ENCODE results near the gene LAMA3.

Gene LAMA3

DNA sequence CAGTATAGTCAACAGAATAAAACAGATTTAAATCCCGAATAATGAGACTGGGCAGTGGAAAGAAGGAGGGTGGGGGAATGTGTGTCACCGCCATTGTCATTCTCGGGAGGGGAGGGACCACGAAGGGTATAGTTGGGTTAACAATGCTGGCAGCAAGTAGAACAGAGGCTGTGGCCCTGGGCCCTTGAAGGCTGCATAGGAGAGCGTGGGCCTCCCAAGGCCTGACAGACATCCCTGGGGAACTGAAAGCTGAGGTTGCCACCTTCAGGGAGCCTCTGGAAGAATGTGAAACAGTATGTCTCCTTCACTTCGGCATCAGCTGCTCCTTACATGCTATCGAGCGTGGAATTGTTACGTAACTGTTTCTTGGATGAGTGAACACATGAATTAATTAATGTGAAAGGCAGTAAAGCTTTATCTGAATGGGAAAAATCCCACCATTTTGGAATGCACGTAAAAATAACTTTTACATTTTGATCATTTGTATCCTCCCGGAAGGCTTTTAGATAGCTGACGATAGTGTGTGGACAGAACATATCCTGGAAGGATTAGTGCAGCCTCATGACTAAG lies 232.5 kb downstream of the LAMA3 start:
- DNase-seq, result no peak

DNA sequence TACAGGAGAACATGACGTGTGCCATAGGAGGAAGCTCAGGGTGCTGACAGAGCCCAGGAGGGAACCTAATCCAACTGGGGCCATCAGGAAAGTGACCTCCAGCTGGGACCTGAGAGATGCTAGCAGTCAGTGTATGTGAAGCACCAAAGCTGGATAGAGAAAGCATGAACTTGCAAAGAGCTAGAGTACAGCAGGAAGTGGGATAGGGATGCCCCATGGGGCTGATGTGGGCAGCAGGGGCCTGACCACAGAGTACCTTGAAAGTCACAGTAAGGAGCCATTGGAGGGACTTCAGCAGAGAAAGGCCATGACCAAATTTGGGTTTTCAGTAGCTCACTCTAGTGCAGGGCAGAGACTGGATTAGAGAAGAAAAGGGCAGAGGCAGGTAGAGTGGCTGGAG lies 233.7 kb downstream of the LAMA3 start:
- DNase-seq, result no peak

DNA sequence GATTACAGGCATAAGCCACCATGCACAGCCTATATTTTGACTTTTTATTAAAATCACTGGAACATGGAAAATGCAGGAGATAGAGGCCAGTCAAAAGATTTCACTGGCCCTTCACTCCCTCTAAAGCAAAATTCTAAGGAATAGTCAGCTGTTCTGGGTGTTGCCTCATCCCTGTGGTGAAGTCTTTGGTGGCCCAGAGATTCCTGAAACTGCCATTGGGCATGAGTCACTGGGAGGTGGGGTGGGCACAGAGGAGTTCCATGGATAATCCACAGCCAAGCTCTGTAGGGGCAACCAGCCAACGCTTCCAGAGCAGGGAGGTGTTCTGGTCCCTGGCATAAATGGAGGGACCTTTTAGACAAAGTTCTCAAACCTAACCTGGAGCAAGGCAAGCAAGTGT lies 235.6 kb downstream of the LAMA3 start:
- peak; percentile 51 for DNase-seq

DNA sequence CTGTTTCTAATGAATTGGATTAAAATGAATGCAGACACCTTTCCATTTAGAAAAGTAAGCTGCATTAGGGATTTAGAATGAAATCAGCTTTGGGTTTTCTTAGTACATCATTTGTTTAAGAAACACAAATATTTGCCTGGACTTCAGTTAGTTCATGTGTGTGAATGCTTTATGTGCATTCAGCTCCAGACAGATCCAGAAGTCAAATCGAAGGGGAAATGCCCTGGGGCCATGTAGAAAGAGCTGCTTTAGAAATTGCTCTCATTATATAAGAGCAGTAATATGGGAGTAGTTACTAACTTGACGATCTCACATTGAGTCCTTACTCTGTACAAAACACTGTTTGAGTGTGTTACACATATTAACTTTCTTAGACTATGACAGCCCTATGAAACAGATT lies 237.3 kb downstream of the LAMA3 start:
- DNase-seq, result no peak

DNA sequence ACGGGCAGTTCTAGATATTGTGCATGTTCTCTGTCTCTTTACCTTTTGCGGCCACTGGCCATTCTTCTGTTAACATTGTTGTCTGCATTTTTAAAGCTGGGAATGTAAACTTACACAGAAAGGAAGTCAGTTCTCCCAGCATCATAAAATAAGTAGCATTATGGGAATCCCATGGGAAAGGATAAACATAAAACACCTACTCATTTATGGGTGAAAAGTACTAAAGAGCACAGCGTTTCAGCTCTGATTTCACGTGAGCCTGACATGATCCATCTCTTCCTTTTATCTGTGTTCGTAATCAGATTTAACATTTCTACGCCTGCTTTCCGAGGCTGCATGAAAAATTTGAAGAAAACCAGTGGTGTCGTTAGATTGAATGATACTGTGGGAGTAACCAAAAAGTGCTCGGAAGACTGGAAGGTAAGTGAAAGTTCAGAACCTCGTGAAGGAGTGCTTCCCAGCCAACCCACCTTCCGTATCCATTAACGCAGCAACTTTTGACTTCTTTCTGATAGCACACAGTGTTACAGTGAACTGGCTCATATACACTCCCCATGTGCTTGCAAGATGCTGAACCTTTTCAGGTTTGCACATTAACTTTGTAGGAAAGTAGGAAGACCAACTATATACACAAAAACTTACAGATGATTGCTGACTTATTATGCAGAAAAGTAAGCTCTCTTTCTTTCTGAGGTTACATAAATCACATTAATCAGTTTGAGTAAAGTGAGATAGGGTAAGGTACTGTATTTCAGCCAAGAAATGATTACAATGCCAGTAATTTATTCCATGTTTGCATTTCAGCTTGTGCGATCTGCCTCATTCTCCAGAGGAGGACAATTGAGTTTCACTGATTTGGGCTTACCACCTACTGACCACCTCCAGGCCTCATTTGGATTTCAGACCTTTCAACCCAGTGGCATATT lies 238.8 kb downstream of the LAMA3 start:
- DNase-seq, result peak; percentile 8

DNA sequence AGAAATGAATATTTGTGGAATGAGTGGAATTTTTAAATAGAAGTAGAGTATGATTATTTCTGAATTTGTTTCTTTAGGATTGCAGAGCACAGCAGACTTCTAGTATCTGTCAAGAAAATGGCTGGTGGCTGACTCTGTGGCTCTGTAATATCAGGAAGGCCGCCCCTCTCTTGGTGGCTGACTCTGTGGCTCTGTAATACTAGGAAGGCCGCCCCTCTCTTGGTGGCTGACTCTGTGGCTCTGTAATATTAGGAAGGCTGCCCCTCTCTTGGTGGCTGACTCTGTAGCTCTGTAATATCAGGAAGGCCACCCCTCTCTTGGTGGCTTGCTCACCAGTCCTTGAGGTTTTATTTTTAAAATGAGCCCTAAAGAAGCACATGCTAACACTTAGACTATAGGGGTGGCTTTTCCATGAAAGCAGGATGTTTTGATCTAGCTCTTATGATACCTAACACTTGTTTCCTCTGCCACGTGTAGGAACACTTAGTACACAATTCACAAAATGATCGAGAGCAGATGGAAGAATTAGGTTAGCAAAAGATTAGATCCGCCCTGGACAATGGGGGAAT lies 240.2 kb downstream of the LAMA3 start:
- no peak for DNase-seq

DNA sequence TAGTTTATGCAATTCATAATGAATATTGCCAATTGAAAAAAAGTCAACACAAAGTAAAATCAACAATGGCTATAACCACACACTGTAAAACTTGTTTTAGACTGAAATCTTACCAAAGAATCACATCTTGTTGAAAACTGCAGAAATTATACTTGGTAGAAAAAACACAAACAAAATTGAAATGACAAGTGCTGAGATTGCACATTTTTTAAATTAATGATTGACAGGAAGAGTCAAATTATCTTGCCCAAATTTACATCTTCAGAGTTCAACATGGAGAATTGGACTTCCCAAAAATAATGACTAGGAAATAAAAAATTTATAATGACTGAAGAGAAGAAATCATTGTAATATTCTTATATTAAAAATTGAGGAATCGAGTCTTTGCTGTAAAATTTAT lies 240.7 kb downstream of the LAMA3 start:
- DNase-seq, result no peak

DNA sequence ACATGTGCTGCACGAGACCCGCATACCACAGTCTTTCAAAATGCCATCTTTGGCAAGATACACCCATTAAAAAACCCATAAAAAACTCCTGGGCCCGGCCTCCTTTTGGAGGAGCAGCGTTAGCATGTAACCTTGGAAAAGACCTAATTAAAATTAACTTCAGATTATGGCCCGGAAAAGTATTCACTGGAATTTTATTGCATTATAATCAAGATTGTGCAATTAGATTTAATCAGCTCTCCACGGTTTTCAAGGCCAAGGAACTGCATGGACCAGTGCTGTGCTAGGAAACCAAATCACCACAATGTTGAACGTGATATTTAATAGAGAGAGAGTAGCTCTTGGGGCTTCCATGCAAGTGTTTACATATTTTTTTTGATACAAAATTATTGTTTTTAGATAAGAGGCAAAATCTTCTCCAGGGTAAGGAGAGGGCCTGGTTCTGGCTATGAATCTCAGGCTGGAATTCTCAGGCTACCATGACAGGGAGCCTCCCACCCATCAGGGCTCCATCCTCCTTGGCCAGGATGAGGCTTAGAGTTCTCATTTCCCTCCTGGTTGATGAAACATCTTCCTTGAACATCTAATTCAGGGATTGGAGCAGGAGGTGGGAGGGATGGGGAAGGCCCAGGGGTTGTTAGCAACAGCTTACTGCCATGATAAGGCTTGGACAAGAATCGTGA lies 243.3 kb downstream of the LAMA3 start:
- DNase-seq, result no peak

DNA sequence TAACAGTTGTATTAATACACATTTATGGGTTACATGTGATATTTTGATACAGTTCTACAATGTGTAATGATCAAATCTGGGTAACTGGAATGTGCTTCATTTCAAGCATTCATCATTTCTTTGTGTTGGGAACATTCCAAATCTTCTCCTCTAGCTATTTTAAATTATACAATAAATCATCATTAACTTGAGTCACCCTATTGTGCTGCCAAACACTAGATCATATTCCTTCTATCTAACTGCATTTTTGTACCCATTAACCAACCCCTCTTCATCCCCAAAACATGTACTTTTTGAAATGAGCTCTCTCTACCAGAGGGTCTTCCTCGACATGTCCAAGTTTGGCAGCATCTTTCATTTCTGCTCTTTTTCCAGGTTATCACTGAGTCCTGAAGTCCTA lies 244.2 kb downstream of the LAMA3 start:
- peak; percentile 73 for DNase-seq

DNA sequence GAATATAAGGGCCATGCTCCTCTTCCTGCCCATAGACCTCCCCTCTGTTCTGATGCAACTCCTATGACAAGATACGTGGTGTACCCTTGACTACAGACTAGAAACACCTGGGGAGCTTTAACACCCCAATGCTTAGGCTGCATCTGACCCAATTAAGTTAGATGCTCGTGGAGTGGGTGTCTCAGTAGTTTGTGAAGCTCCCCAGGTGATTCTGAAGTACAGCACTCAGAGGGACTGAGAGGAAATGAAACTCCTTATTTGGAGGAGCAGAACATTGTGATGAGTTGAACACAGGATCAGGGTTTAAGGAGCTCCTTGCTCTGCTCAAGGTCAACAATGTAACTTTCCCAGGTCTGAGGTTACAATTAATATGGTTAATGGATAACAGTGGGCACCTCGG lies 245.0 kb downstream of the LAMA3 start:
- no peak for DNase-seq

DNA sequence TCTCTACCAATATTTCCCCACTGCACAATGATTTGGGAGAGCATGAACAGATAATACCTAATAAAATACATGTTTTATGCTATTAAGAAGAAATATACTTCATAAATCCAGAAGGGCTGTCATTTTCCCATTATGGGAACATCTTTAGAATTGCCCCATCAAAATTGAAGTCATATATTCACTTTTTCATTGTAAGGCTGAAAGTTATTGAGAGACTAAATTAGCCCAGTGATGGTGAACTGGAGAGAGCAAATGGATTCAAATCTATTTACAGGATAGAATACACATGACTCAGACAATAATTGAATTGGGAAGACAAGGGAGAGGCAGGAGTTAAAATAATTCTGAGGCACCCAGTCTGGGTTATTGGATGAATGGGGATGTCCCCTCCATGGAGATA lies 245.6 kb downstream of the LAMA3 start:
- no peak for DNase-seq

DNA sequence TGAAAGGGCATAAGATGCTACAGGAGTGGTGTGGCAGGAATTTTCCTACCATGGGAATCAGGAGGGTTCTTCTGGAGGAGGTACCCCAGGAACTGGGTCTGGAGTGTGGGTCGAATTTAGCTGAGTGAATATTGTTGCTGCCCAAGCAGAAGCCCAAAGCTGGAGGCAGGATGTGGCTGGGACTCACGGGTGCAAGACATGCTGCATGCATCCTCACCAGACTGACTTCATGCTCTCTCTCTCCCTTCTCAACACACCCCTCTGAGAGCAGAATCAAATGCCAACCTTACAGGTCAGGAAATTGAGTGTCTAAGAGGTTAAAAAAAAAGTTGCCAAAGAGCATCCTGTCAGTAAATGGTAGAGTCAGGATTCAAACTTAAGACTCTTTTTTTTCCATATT lies 246.6 kb downstream of the LAMA3 start:
- DNase-seq, result no peak

DNA sequence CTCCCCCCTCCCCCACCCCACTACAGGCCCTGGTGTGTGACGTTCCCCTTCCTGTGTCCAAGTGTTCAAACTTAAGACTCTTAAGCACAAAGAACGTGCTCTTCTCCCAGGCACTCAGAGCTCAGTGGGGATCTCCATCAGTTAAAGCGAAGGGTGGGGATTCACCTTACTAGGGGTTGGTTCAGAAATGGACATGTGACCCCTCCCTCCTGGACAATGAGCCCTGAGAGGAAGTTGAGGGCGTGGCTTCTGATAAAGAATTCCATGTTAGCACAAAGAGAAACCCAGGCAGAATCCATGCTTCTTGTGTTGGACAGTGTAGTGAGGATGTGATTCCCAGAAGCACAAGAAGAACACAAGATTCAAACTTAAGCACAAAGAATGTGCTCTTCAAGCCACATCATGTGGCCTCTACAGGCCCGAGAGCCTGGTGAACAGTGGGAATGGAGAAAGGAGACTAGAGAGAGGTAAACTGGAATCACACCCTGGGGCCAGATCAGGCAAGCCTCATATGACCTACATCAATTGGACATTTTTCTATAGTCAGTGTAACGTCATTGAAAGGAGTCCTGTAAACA lies 247.2 kb downstream of the LAMA3 start:
- no peak for DNase-seq

DNA sequence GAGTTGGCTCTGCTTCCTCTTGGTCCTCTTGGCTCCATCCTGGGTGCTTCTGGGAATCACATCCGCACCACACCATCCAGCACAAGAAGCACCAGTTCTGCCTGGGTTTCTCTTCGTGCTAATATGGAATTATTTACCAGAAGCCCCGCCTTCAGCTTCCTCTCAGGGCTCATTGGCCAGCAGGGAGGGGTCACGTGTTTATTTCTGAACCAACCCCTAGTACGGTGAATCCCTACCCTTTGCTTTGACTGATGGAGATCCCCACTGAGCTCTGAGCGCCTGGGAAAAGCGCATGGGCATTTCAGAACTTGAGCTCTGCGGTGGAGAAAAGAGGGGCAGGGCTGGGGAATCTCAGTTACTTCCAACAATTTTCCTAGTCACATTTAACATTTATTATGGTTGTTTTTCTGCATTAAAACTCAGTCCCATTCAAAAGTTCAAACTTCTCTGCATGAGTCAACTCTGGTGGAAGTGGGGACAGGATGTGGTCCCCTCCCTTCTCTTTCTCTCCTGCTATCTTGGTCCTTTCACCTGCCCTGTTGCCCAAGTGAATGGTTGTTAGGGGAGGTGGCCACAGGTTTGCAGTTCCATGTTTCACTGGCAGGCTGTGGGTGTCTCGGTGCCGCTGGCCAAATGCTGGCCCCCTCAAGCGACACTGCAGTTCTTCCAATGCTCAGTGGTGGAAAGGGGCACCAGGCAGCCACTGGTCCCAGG lies 248.9 kb downstream of the LAMA3 start:
- DNase-seq, result no peak

DNA sequence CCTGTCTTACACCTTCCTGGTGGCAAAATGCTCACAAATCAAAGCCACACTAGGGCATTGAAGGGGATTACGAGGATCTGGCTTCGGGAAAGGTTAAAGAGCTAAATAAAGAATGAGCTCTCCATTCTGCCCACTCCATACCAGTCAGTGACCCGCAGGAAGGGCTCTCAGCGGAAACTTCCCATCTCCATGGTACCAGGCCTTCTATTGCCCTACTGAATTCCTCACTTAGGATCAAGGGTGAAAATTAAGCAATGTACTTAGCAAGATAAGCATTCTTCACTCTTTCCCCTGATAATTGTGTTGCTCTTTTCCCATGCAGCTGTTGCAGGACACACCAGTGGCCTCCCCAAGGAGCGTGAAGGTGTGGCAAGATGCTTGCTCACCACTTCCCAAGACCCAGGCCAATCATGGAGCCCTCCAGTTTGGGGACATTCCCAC lies 249.7 kb downstream of the LAMA3 start:
- no peak for DNase-seq

DNA sequence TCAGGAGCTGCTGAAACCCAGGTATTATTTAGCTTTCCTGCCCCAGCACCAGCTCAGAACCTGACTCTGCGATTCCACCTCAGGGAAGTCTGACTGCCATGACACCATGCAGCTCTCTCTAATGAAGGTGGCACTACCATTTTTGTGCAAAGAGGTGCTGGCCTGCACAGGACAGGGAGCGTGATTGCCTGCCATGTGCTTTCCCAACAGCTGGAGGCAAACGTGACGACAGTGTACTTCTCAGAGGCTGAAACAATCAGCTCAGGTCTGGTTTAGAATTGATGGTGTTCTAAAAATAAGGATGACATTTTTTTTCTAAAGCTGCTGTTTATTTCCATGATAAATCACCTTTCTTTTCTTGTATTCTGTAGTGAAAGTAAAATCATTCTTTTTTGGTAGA lies 250.1 kb downstream of the LAMA3 start:
- no peak for DNase-seq

DNA sequence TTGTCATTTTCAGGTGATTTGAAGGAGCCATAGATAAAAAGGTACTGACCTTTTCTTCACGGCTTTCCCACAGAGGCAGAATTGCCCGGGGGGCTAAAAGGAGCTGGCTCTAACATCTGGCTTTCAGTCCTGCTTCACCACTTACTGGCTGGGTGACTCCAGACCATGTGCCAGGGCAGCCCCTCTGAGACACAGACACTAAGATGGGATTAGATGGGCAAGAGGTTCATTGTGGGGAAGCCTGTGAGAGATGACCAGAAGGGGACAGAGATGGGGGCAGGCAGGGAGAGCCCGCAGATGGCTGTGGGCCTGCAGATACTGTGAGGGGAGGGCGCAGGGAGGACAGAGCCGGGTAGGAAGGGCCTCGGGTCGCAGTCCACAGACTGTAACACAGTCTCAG lies 250.6 kb downstream of the LAMA3 start:
- DNase-seq, result no peak

DNA sequence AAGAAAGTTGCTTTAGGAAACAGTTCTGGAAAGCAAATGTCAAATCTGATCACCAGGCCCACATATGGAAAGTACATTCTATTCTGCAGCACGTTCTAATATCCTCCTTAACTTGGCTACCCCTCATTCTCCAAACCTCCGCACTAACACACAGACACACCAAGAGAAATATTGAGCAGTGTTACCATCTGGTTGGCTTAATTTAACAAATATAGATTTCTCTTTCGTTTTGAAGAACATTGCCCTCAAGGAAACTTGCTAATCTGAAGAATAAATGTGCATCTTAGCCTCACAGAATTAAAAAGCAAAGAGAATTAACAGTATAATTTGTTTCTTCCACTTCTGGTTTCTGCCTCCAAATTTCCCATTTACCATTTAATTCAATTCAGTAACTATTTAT lies 252.5 kb downstream of the LAMA3 start:
- DNase-seq, result no peak

DNA sequence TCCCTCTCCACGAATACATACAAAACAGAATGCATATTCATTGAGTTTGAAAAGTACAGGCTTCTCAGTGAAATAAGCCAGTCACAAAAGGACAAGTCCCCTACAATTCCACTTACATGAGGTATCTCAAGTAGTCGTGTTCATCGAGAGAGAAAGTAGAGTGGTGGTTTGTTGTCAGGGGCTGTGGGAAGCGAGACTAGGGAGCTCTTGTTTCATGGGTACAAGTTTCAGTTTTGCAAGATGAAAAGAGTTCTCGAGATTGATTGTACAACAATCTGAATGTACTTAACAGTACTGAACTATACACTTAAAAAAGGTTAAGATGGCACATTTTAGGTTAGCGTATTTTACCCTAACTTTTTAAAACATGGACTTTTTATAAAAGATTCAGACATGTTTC lies 253.9 kb downstream of the LAMA3 start:
- DNase-seq, result no peak

DNA sequence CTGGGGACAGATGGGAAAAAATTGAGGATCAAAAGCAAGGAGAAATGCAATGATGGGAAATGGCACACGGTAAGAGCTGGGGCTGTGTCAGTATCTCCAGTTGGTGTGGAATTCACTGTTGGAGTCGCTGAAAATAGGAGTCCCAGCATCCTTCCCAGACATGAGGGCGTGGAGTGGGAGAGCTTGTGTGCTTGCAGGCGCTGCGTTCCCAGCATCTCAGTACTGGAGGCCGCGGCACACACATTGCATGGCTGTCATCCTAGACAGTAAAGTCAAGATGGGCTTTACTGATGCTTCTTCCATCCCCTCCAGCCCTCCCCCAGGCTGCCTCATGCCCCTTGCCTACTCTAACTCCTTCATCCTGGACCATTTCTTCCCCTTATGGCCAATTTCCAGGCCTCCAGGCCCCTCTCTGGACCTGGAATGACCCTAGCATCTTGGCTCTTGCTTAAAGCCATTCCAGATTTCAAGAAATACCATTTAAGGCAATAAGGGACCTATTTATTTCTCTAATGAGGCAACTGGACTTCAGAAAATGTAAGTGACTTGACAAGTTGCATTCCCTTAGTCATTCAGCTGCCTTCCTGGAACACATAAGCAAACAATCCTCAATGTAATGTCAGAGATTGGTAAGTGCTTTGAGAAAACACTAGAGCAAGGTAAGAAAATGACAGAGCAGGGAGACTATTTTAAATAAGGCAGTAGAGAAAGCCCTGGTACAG lies 254.8 kb downstream of the LAMA3 start:
- DNase-seq, result peak; percentile 57

DNA sequence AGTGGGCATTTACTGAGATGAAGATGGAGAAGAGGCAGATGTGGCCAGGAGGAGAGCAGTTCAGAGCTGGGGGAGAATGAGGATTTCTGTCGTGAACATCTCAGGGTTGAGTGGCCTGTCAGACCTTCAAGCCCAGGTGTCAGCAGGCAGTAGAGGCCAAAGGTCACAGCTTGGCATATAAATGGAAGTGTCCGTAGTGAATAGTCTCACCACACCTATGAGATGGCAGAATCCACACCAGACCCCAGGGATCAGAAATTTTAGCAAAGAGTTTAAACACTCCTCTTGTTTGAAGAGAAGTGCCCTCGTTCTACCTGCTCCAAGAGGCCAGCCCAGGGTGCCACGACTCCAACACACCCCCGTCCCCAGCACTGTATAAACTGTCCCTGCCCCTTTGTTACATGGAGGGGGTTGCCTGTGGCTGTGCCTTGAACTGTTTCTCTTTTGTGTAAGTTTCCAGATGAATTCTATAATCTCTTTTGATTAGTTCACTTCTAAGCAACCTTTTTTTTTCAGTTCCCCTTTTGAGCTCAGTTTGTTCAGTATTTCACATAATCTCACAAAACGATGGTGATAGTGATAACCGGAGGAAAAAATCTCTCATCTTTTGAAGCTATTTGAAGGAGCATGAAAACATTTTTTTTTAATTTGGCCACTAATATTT lies 256.3 kb downstream of the LAMA3 start:
- no peak for DNase-seq

Measured in fibroblast of upper back skin (primary cell).